ENCODE results near the gene CDC42EP3.

CDC42EP3 gene

GRCh38 chr2:37636381-37637066 lies 34.9 kb downstream of the CDC42EP3 start:
- DNase-seq (ENCODE audit: low read depth): no peak

GRCh38 chr2:37635504-37636380 lies 35.7 kb downstream of the CDC42EP3 start:
- DNase-seq (ENCODE audit: low read depth): no peak

DNA sequence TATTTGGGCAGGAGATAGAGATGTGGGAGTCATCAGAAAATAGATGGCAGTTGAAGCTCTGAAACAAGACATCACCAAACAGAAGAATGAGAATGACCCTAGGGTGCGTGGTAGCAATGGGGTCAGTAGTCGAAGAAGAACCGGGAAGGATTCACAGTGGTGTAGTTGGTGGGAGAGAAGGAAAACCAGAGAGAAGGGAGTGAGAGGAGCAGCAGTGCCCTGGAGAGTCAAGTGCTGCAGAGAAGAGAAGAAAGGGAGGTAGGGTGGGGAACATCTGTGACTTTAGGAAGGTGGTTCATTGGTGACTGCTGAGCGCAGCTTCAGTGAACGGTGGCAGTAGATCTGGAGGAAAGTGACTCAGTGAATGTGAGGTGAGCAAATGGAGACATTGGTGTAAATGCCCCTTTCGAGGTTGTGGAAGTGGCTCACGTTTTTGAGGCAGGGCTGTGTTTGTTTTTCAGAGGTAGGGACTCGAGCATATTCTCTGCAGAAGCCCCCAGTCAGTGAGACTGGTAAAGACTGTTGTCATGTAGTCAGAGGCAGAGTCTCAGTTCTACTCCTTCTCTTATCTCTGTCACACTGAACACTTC lies 36.4 kb downstream of the CDC42EP3 start:
- no peak for DNase-seq (ENCODE audit: low read depth)

- DNase-seq (ENCODE audit: low read depth): no peak
These were observed 37.6 kb downstream of the CDC42EP3 start for GRCh38 chr2:37633845-37634244.

- no peak for DNase-seq (ENCODE audit: low read depth)
These were observed 38.2 kb downstream of the CDC42EP3 start for GRCh38 chr2:37633234-37633633.

- DNase-seq (ENCODE audit: low read depth): no peak
These were observed 39.1 kb downstream of the CDC42EP3 start for GRCh38 chr2:37632310-37632709.

DNA sequence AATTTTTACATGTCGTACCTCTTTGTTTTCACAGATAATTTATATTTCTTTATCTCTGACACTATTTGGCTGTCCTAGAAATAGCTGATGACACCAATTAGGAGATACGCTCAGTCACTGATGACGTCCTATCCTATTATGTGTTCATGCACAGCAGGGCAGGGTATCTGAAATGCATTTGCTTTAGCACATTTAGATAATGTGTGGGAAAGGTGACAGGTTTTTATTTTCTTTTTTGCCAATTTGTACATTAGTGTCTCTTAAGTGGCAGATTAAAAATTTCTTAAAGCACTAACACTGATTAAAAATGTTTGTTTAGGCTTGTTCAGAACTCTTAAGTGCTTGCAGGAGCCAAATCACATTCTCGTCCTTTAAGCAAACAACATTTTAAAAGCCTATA lies 39.7 kb downstream of the CDC42EP3 start:
- DNase-seq (ENCODE audit: low read depth): no peak

DNA sequence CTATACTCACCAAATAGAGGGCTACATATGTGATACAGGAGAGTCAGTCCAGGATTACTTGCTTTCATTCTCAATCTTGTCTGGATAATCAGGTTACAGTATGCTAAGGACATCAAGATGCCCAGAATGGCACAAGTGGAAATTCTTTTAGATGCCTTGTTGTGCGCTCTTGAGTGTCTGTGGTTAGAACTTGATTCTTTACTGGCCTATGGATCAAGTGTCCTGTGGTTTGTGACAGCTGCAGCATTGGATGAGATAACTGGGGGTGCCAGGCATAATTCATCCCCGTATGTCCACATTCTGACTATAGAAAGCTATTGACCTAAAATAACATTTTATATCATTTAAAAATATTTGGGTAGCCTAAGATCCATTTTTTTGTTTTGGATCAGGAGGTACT lies 40.1 kb downstream of the CDC42EP3 start:
- DNase-seq (ENCODE audit: low read depth): no peak

DNA sequence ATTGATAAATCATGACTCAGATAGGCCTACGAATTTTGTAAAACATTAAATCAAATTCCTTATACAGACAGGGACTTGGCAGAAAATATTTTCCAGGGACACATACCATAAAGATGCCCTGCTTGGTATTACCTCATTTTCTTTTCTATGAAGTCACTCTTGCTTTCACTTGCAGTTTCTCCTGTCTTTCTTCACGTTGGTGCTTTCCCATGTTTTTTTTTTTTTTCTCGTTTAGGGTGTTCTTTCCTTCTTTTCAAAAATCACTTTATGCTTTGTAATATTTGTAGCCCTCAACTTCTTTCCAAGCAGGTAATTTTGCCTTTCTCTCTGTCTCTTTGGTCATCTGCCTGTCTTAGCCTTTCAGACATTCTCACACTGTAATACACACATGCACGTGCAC lies 40.7 kb downstream of the CDC42EP3 start:
- no peak for DNase-seq (ENCODE audit: low read depth)

DNA sequence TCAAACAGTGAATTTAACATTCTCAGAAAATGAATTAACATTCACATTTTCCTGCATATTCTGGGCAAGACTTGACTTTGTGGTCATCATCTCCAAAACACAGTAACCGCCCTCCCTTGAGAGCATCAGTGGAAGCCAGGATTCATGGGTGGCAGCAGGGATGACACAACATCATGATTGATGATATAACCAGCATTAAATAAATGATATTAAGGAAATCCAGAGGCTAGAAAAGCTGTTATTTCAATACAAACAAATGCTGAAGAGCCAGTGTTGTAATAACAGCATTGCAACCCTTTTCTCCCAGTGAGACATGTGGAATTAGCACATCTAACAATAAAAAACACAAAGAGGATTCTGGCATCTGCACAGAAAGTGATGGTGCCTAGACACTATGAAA lies 41.1 kb downstream of the CDC42EP3 start:
- no peak for DNase-seq (ENCODE audit: low read depth)

GRCh38 chr2:37629529-37629928 lies 41.9 kb downstream of the CDC42EP3 start:
- DNase-seq (ENCODE audit: low read depth): no peak

DNA sequence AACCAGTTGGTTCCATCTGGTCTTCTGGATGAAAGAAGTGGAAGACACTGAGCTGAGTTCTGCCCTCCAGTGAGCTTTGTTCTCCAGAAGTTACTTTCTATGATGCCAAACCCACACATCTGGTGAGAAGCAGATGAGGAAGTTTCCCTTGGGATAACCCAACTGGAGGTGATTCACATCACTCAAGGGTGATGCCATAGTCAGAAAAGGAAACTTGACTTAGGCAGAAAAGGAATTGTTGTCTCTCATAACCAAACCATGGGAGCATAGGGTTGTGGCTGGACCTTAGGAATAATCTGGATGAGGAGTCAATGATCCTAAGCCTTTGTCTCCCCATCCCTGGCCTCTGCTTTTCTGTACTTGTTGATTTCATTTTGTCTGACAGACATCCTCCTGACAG lies 43.7 kb downstream of the CDC42EP3 start:
- no peak for DNase-seq (ENCODE audit: low read depth)

DNA sequence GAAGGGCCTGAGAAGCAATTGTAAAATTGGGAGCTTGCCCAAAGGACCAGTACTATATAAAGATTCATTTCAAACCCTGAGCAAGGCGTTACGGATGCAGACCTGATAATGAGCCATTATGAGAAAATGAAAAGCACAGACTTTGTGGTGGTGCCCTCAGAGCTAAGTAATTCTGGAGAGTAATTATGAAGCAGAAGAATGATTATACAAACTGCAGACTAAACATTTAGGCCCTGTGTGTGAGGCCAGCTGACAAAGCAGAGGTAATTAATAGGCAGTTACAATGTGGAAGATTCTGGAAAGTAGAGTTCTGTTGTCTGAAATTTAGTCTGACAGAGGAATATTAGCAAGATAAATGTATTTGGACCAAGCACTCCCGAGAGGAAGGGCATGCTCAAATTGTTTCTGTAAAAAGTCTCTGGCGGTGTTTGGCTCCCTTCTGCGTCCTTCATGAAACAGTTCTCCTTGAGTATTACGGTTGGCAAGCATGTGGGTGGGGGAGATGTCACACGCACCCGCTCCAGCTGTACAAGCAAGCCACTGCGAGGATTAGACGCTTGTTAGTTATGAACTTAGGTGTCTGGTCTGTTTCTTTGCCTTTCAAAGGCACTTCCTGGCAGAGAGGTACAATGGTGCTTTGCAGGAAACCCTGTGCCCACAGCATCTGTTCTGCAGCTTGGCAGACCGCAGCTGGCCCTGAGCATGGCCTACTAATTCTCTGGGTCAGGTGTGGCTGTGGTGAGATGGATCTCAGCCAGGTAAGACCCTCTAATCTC lies 45.5 kb downstream of the CDC42EP3 start:
- DNase-seq (ENCODE audit: low read depth): no peak

GRCh38 chr2:37625156-37625555 lies 46.3 kb downstream of the CDC42EP3 start:
- DNase-seq (ENCODE audit: low read depth): peak; percentile 89

- DNase-seq (ENCODE audit: low read depth): no peak
These were observed 47.2 kb downstream of the CDC42EP3 start for GRCh38 chr2:37623971-37624900.

DNA sequence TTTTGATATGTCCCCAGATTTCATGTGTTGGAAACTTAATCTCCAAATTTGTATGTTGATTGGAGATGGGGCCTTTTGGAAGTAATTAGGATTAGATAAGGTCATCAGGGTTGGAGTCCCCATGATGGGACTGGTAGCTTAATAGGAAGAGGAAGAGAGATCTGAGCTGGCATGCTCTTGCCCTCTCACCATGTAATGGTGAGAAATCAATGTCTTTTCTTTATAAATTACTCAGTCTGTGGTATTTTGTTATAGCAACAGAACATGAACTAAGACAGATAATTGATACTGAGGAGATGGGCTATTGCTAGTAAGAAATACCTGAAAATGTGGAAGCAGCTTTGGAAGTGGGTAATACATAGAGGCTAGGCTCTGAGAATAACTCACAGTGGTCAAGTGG lies 48.0 kb downstream of the CDC42EP3 start:
- DNase-seq (ENCODE audit: low read depth): no peak

DNA sequence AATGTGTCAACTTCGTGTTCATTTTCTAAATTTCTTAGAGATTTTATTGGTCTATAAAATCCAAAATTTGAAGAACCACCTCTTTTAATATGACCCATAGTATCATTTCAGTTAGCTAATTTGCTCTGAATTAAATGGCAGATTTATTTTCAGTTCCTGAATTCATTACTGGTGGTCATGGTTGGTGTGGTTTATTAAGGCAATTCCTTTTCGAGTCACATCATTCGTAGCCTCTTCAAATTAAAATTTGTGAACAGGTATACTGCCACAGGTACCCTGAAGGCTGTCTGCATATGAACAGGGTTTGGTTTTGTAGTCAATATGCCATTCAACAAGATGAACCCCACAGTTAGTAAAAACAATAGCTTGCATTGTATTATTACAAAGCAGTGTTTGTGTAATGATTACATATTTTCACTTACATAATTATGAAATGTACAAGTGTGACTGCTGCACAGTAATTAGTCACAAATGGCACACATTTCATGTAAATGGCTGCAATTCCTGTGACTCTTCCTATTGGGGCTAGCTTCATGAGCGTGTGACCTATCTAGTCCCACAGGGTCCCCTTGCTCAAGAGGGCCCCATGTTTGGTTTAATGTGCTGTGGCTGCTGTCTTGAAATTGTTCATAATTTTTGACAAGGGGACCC lies 48.9 kb downstream of the CDC42EP3 start:
- DNase-seq (ENCODE audit: low read depth): no peak

DNA sequence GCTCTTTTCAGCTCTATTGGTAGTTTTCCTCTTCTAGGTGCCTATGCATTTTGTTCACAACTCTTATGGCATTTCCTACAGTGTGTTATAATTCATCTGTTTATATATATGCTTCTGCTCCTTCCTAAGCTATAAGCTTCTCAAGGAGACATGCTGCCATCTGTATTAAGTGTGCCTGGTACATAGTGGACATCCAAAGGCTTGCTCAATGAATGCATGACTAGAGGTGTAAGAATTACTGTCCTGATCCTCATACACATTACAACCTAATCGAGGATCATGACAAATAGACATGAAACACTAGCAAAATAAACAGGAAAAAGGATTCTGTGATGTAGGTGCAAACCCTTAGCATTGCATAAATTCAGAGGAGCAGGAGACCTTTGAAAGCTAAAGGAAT lies 50.2 kb downstream of the CDC42EP3 start:
- no peak for DNase-seq (ENCODE audit: low read depth)

DNA sequence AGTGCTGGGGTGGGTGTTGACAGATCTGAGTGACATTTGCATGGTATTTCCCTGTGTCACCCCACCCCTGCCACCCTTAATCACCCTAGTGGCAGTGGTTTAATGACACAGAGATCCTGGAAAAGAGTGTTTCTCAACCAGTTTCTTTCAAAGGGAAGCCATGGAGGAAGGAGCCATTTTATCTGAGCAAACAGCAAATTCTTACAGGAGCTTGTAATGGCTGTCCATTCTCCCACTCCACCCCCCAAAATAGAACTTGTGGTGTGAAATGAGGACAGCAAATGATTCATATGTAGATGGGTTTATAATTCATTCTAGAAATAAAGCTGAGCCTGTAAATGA lies 51.5 kb downstream of the CDC42EP3 start:
- DNase-seq (ENCODE audit: low read depth): no peak

- DNase-seq (ENCODE audit: low read depth): no peak
These were observed 52.0 kb downstream of the CDC42EP3 start for GRCh38 chr2:37619230-37619958.

Measured in GM04503 (cell line).